ENCODE results near the gene PRKAG1.
"Not testable (repeated sequence)": the region's sequence is repeated elsewhere in the genome, so short reads cannot be mapped to it uniquely, and the experiment has no call there.

Gene PRKAG1

DNA sequence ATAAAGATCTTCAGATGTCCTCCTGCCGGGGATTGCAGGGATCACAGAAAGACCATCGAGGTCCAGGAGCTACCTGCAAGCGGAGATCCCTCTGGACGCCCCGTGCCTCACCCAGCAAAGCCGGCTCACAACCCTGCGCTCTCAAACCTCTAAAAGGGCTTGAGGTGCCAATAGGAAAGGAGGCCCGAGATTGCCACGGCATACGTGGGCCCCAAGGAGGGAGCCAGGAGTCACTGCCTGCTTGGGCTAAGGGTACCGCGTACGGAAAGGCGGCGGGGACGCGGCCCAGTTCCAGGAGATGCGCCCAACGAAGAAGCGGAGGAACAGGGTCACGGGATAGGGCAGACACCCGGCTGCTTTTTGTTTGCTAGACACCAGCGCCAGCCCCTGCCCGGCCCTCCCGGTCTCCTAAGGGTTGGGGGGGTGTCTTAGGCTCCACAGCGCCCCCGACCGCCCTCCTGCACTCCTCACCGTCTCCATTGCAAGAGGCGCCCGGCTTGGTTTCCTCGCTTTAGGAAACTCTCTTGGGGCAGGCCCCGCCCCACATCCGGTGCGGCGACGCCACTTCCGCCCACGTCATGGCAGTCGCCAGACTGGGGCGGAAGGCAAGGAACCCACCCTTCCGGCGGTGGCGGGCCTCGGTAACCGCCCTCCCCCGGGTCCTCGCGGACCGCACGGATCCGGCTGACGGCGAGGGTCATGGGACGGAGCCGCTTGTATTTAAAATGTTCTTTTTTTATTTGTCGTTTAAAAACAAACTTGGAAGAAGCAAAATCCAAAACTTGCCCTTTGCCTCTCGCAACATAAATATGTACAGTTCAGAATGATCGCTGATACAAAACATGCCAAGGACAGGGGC is at the start of gene PRKAG1:
Gene PRKAG1 (minus strand): TSS at position 516 of the 859 bp plus-strand sequence. CDS start 36 bp downstream, at position 480.
- peak; percentile 97 for DNase-seq

DNA sequence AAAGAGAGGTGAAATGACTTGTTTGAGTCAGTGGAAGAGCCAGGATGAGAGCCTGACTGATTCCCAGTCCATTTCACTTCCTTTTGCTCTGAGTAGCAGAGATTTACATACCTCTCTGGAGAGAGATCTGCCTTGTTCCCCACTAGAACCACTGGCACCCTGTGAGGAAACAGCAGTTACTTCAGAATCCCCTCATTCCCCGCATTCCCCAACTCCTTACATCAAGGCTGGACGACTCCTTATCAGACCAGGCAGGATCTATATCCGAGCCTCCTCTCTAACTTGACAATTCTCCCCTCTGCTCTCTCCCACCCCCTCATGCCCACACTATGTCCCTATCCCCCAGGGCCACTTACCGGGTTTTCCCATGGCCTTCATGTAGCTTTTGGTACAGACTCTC is 47.5 kb upstream of the PRKAG1 start:
- no peak for DNase-seq

GRCh38 chr12:49064767-49065152 is 46.2 kb upstream of the PRKAG1 start:
- DNase-seq = no peak

DNA sequence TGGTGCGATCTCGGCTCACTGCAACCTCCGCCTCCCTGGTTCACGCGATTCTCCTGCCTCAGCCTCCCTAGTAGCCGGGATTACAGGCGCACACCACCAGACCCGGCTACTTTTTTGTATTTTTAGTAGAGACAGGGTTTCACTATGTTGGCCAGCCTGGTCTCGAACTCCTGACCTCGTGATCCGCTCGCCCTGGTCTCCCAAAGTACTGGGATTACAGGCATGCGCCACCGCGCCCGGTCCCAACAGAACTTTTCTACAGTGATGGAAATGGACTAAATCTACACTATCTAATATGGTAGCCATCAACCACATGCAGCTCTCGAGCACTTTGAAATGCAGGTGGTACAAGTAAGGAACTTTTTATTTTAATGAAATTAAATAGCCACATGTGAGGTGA is 43.3 kb upstream of the PRKAG1 start:
- not testable (repeated sequence) for DNase-seq

DNA sequence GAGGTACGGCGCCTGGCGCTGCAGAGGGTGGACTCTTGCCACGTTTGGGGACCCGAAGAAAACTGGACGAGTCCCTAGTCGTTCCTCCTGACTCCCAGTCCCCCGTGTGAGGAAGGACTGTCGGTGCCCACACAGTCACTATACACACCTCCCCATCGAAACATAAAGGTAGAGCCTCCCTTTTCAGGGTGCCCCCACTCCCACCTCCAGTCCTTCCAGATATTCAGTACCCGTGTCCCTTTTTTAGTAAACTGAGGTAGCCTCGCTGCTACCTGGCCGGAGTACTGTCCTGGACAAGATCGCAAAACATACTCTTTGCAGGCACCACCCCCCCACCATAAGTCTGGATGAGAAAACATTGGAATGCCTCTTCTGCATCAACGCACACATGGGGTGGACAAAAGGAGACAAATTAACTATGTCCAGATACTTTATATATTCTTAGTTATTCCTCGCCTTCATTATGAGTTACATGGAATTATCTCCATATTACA is 42.6 kb upstream of the PRKAG1 start:
- no peak for DNase-seq

- DNase-seq = peak; percentile 92
These were observed 41.9 kb upstream of the PRKAG1 start, which contains the start of gene KMT2D for GRCh38 chr12:49060237-49061156. Gene KMT2D (minus strand): TSS chr12:49060794. CDS start chr12:49055324, 5,470 bp downstream.

- no peak for DNase-seq
These were observed 41.0 kb upstream of the PRKAG1 start for GRCh38 chr12:49059299-49060171.

DNA sequence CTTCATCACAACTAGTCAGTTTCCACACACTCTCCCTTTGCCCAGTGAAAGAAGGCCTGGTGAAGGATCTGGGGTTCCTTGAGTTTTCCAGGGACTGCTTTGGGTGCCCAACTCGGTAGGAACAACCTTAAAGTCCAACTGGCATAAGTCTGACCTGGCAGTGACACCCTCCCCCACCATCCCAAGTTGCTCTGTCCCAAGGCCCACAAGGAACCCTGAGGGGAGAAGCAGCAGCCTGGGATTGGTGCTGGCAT is 40.4 kb upstream of the PRKAG1 start:
- DNase-seq = no peak

- DNase-seq = no peak
These were observed 39.9 kb upstream of the PRKAG1 start for GRCh38 chr12:49058366-49059044.

- no peak for DNase-seq
These were observed 39.3 kb upstream of the PRKAG1 start for GRCh38 chr12:49057888-49058287.

- DNase-seq = peak; percentile 83
These were observed 37.6 kb upstream of the PRKAG1 start for GRCh38 chr12:49055978-49056754.

- DNase-seq = no peak
These were observed 36.5 kb upstream of the PRKAG1 start for GRCh38 chr12:49055092-49055491.

GRCh38 chr12:49054524-49054923 is 35.9 kb upstream of the PRKAG1 start:
- DNase-seq = no peak

DNA sequence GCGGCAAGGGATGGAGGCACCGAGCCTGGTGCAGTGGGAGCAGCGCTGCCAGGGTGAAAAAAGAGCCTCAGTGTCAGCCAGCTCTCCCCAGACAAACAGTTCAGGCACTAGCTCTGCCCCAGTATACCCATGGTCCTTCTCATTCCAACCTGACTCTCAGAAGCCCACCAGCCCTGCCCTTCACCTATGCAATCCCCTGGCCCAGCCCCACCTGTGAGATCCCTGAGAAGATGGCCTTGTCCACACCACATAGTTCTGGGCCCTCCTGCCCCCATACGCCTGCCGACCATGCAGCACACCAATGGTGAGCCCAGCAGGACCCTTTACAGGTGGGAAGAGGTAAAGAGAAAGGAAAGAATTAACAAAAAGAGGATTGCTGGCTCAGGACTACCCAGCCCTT is 35.5 kb upstream of the PRKAG1 start:
- no peak for DNase-seq

DNA sequence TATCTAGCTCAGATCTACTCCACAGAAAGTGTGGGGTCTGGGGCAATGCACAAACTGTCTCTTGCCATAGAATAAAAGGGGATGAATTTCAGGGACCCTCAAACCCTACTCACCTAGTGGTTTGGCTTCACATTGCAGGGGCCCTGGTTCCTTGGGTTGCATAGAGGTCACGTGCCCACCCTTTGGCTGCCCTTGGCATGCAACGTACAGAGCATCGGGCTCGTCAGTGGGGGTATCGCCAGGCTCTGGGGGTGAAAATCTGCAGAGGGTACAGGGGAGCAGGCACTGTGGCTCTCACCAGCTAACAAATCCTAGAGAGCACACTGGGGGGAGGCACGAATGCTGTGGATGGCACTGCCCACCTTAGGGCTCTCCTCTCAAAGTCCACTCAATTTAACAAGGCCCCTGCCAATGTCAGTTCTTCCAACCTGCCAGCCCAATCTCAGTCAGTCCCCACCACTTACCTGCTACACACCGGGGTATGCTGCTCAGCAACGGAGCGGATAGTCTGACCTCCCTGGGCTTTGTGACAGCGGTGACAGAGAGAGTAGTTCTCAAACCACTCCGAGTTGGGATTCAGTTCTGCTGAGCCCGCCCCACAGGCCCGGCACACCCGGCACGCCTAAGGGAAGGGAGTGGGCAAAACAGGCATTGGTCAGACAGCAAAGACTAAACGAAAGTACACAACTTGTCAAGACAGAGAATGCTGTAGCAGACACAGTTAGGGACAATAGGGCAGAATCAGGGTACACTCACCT is 34.1 kb upstream of the PRKAG1 start:
- no peak for DNase-seq

GRCh38 chr12:49051777-49052438 is 33.3 kb upstream of the PRKAG1 start:
- DNase-seq = no peak

GRCh38 chr12:49051373-49051764 is 32.8 kb upstream of the PRKAG1 start:
- DNase-seq = no peak

DNA sequence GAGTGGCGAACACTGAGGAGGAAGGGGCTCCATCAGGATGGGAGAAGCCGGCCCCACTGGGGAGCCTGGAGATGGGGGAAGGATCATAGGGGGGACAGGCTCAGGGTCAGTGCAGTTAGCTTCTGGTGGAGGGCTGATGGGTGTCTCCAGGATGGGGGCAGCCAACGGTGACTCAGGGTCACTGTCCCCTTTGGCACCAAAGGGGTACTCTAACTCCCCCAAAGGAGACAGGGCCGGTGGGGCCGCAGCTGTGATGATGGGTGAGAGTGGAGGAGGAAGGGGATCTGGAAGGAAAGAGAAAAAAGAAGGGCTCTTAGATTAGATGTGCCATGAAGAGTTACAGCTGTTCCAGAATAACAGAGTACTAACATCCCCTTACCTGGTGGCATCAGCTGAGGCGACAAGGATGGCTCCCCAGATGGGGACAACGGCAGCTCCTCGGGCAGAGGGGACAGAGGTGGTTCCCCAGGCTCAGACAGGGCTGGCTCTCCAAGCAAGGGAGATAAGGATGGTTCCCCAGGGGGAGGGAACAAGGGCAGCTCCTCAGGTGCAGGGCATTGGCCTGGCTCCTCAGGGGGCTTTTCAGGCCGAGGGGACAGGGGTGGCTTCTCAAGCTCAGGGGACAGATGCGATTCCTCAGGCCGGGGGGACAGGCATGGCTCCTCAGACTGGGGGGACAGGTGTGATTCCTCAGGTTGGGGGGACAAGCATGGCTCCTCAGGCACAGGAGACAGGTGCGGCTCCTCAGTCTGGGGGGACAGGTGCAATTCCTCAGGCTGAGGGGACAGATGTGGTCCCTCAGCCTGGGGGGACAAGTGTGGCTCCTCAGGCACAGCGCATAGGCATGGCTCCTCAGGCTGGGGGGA is 32.2 kb upstream of the PRKAG1 start:
- no peak for DNase-seq
